WERI-Rb-1 (cell line): ENCODE measurements around the gene TES.

Experiments used
- DNase-seq: peaks from one replicate; pipeline ENCODE4 v3.0.0-alpha.2; 2020
- H3K27ac ChIP-seq: fragments of 250-450 bp; sonication (Bioruptor Pico); 2 replicates; pipeline ENCODE4 v1.5.1; 2020; ENCODE audit warnings: mild to moderate bottlenecking, moderate library complexity
- H3K27me3 ChIP-seq: fragments of 250-450 bp; sonication (Bioruptor Pico); 2 replicates; pipeline ENCODE4 v1.5.1; 2021; ENCODE audit warnings: mild to moderate bottlenecking, low read depth, moderate library complexity; ENCODE audit not compliant: insufficient read depth, severe bottlenecking
- H3K36me3 ChIP-seq: fragments of 250-450 bp; sonication (Bioruptor Pico); 2 replicates; pipeline ENCODE4 v1.5.1; 2020; ENCODE audit warnings: mild to moderate bottlenecking, moderate library complexity
- H3K4me3 ChIP-seq: 2 replicates; pipeline ENCODE4 v1.5.1; 2011; ENCODE audit warnings: low read depth, mild to moderate bottlenecking, control low read depth, low read length
- H3K9me3 ChIP-seq: fragments of 250-450 bp; sonication (Bioruptor Pico); 2 replicates; pipeline ENCODE4 v1.5.1; 2021; ENCODE audit warnings: mild to moderate bottlenecking, moderate library complexity; ENCODE audit not compliant: severe bottlenecking
- TF ChIP-seq, protein P1 (sequence below): IDR thresholded peaks from 2 replicates; pipeline ENCODE4 v1.5.1; 2011; ENCODE audit warnings: low read depth, mild to moderate bottlenecking, control low read depth, inconsistent platforms, low read length

Gene TES

DNA sequence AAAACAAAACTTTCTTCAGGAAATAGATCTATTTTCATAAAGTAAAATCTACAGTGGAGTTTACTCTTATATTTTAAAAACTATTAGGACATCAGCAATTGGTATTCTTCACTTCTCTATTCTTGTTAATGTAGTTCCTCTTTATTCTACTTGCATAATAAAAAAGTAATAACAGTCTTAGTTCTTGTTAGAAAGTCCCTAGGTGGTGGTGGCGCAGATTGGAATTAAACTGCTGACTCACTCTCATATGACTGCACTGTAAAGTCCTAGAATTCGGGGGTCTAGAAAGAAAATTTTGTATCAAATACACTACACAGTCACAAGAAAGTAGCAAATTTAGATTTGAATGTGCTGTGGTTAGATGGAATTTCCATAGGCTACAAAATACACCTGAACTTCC, 44.6 kb upstream of the TES start:
- no peak for DNase-seq
- no peaks in the 10 kb centered on the region for H3K9me3 ChIP-seq
- TF ChIP-seq, protein P1, sequence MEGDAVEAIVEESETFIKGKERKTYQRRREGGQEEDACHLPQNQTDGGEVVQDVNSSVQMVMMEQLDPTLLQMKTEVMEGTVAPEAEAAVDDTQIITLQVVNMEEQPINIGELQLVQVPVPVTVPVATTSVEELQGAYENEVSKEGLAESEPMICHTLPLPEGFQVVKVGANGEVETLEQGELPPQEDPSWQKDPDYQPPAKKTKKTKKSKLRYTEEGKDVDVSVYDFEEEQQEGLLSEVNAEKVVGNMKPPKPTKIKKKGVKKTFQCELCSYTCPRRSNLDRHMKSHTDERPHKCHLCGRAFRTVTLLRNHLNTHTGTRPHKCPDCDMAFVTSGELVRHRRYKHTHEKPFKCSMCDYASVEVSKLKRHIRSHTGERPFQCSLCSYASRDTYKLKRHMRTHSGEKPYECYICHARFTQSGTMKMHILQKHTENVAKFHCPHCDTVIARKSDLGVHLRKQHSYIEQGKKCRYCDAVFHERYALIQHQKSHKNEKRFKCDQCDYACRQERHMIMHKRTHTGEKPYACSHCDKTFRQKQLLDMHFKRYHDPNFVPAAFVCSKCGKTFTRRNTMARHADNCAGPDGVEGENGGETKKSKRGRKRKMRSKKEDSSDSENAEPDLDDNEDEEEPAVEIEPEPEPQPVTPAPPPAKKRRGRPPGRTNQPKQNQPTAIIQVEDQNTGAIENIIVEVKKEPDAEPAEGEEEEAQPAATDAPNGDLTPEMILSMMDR, result no peak
- H3K27me3 ChIP-seq, result no peaks in the 10 kb centered on the region
- H3K36me3 ChIP-seq, result no peaks in the 10 kb centered on the region
- H3K27ac ChIP-seq, result no peak overlapping the region
- no peak overlapping the region for H3K4me3 ChIP-seq

DNA sequence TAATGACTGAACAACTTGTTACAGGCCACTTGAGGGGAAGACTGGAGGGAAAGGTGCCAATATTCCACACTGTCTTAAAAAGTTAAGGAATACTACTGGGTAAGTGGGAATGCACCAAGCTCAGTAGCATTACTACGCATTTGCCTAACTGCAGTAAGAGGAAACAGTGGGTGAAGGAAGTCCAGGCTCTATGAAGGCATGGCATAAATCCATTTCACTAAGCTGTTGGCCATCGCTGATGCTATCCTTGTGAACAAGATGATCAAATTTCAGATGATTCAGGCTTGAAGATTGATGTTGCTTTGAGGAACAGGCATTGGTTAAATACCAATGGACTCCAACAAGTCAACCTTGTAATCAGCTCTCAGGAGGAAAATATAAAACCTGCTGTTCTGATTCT, 44.2 kb upstream of the TES start:
- no peak overlapping the region for H3K27ac ChIP-seq
- H3K4me3 ChIP-seq, result no peak overlapping the region
- no peak for DNase-seq

DNA sequence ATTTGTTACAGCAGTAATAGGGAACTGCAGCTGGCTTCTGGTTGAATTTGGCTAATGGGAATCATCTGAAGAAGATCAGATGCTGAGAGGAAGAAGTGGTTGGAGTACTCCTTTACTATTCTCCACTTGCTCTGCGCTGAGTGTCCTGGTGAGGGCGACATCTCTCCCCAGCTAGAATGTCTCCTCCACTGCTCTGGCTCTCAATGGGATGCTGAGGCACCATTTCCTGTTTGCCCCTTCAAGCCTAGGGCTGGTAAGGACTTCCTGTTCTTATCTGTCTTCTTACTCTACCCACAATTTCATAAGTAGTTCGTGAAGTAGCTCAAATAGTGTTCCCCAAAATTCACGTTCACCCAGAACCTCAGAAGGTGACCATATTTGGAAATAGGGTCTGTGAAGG, 43.2 kb upstream of the TES start:
- Histone ChIP-seq H3K27ac (no peak overlapping the region), H3K4me3 (no peak overlapping the region), H3K27me3 (no peaks in the 10 kb centered on the region), H3K9me3 (no peaks in the 10 kb centered on the region), H3K36me3 (no peaks in the 10 kb centered on the region)
- DNase-seq, result no peak
- TF ChIP-seq, protein P1, result peak; percentile 41; the same call in 1 of the 2 replicates

More for the DNA sequence above, 44.2 kb upstream of the TES start:
- Histone ChIP-seq H3K27me3 (no peaks in the 10 kb centered on the region), H3K9me3 (no peaks in the 10 kb centered on the region), H3K36me3 (no peaks in the 10 kb centered on the region)
- TF ChIP-seq, protein P1, result no peak

DNA sequence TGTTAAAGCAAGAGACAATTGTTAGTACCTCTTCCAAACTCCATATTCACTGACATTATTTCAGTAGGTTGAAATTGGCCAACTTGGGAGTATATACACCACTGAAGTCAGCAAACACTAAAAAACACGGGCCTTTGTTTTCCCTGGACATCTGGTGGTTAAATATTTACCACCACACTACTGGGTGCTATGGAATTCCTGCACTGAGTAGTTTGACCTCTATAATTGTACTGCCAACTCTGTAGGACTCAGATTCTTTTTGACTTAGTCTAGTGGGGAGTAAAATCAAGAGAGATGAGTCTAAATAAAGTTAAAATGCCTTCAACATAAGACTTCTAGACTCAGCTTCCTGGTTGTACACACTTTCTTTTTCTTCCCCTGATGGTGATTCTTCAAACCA, 41.3 kb upstream of the TES start:
- H3K27me3 ChIP-seq, result no peaks in the 10 kb centered on the region
- no peaks in the 10 kb centered on the region for H3K9me3 ChIP-seq
- H3K27ac ChIP-seq, result no peak overlapping the region
- no peak for DNase-seq
- H3K4me3 ChIP-seq, result no peak overlapping the region
- no peaks in the 10 kb centered on the region for H3K36me3 ChIP-seq
- TF ChIP-seq, protein P1, result no peak

DNA sequence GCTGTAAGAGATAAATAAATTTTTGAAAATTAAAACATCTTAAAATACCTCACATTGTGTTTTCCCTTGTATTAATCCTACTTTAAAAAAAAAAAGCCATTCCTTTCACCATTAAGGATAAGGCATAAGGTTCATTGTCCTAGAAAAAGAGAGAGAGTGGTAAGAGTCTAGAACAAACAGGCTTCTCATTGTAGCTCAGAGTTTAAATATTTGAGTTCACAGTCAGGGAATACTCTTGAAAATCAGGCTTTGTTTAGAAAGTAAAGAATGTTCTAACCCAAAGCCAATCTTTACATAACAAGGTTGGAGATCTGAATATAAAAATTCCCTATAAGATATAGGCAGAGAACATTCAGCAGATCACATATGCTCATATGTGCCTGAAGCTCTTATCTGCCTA, 40.2 kb upstream of the TES start:
- H3K27ac ChIP-seq, result no peak overlapping the region

DNA sequence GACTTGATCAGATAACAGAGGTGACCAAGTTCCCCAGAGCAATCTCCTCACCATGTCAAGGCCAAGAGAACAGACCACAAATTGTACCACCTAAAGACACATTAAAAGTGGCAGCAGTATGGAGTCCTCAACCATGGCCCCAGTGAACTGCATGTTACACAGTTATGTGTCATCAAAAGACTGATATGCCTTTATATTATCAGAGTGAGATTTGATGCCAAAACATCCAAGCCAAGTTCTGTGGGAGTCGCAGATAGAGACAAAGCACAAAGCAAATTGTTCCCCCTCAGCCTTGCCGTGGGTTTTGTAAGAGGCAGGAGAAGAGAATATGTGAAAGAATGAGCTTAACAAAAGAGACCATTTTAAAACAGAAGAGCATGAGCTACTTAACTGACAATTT, 39.2 kb upstream of the TES start:
- Histone ChIP-seq H3K9me3 (no peaks in the 10 kb centered on the region), H3K27ac (no peak overlapping the region), H3K36me3 (no peaks in the 10 kb centered on the region), H3K4me3 (no peak overlapping the region), H3K27me3 (no peaks in the 10 kb centered on the region)
- TF ChIP-seq, protein P1, result no peak
- no peak for DNase-seq

More for the DNA sequence above, 40.2 kb upstream of the TES start:
- TF ChIP-seq, protein P1, result no peak
- Histone ChIP-seq H3K27me3 (no peaks in the 10 kb centered on the region), H3K9me3 (no peaks in the 10 kb centered on the region), H3K4me3 (no peak overlapping the region), H3K36me3 (no peaks in the 10 kb centered on the region)
- no peak for DNase-seq
